ENCODE results near the gene CSPG4. TPM values are rescaled to one million over a fixed set of nuclear protein-coding genes. Genes with fewer than 3 reads are reported as not detected.

CSPG4 gene
- polyA plus RNA-seq, 1 donor (not counting 4 experiments of a cell fraction or from before 2014, with no cell fraction given): 0.67 TPM

DNA sequence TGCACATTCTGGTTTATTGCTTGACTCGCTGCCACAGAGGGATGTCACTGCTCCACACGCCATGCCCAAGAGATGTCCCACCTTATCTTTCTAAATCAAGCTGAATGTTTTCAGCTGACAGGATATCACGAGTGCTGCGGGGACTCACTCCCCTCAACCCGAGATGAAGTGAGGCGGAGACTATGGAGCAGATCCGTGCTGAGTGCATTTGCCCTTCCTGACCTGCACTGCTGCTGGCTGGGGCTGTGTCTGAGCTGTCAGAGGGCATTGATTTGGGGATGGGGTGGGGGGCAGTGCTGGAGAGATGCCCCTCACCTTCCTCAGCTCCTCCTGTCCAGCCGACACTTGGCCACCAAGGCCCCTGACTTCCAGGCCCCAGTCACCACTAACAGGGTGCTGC is 40.5 kb upstream of the CSPG4 start:
- H2AFZ ChIP-seq (ENCODE audit: control insufficient read depth, low read length): no peak overlapping the region
- no peaks in the 10 kb centered on the region for H4K20me1 ChIP-seq (ENCODE audit: control insufficient read depth, extremely low read depth, insufficient read depth, low read length)
- dilution Hi-C loops (cut with MboI; ENCODE audit: extremely low pct_ligation_motif_present, low sequenced_read_pairs): no loop called here
- no peak overlapping the region for H3K27ac ChIP-seq (ENCODE audit: control insufficient read depth, insufficient read depth, low read length)
- TF ChIP-seq, protein P1, sequence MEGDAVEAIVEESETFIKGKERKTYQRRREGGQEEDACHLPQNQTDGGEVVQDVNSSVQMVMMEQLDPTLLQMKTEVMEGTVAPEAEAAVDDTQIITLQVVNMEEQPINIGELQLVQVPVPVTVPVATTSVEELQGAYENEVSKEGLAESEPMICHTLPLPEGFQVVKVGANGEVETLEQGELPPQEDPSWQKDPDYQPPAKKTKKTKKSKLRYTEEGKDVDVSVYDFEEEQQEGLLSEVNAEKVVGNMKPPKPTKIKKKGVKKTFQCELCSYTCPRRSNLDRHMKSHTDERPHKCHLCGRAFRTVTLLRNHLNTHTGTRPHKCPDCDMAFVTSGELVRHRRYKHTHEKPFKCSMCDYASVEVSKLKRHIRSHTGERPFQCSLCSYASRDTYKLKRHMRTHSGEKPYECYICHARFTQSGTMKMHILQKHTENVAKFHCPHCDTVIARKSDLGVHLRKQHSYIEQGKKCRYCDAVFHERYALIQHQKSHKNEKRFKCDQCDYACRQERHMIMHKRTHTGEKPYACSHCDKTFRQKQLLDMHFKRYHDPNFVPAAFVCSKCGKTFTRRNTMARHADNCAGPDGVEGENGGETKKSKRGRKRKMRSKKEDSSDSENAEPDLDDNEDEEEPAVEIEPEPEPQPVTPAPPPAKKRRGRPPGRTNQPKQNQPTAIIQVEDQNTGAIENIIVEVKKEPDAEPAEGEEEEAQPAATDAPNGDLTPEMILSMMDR (optimal IDR thresholded peaks at IDR 0.05 in 1 of 3, IDR thresholded peaks at IDR 0.05 in 1 of 3, conservative IDR thresholded peaks at IDR 0.05 in 1 of 3; ENCODE audit: extremely low read depth in 1 of 3, insufficient read depth in 2 of 3, low read length in 3 of 3): no peak
- no peak for TF ChIP-seq EZH2 (IDR thresholded peaks at IDR 0.05; ENCODE audit: low read length)
- no peak overlapping the region for H3K4me2 ChIP-seq (ENCODE audit: control insufficient read depth, extremely low read depth, insufficient read depth, low read depth, low read length)
- no peaks in the 10 kb centered on the region for H3K79me2 ChIP-seq (ENCODE audit: control insufficient read depth, insufficient read depth, low read length)
- FAIRE-seq (no peak), DNase-seq (ENCODE audit: low read depth, low spot score) (no peak)
- no peak overlapping the region for H3K4me3 ChIP-seq (ENCODE audit: control insufficient read depth in 2 of 3, extremely low read depth in 1 of 3, insufficient read depth in 2 of 3, low read depth in 1 of 3, low read length in 3 of 3)
- H3K36me3 ChIP-seq (ENCODE audit: control insufficient read depth in 2 of 2, extremely low read depth in 1 of 2, insufficient read depth in 2 of 2, low read length in 2 of 2): no peaks in the 10 kb centered on the region
- no peak overlapping the region for H3K9ac ChIP-seq (ENCODE audit: control insufficient read depth, extremely low read depth, insufficient read depth, low read length)
- no peaks in the 10 kb centered on the region for H3K9me3 ChIP-seq (ENCODE audit: control insufficient read depth, low read depth, low read length)
- H3K4me1 ChIP-seq (ENCODE audit: control insufficient read depth, extremely low read depth, insufficient read depth, low read length): peaks cover 2% of the 10 kb centered on the region
- no peaks in the 10 kb centered on the region for H3K9me1 ChIP-seq (ENCODE audit: control insufficient read depth, extremely low read depth, insufficient read depth, low read length)
- H3K27me3 ChIP-seq (ENCODE audit: control insufficient read depth, extremely low read depth, insufficient read depth, low read length): no peaks in the 10 kb centered on the region

DNA sequence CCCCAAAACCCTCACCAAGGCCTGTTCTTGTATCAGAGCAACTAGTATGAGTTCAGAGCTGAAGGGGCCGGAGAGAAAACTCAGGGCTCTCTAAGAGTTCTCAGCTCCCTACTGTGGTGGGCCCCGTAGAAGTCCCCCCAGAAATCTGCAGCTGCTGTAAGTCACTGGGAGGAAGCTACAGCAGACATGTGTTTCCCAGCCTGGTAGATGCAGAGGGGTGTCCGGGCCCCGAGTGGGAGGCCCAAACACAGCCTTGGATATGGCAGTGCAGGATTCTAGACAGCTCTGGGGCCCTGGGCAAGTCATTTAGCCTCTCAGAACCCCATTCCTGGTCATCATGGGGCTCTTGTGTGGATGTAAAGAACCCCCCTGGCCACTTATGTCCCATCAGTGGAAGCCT is 39.2 kb upstream of the CSPG4 start:
- H3K36me3 ChIP-seq (ENCODE audit: control insufficient read depth in 2 of 2, extremely low read depth in 1 of 2, insufficient read depth in 2 of 2, low read length in 2 of 2): no peaks in the 10 kb centered on the region
- no peaks in the 10 kb centered on the region for H3K9me3 ChIP-seq (ENCODE audit: control insufficient read depth, low read depth, low read length)
- TF ChIP-seq, protein P1 (optimal IDR thresholded peaks at IDR 0.05 in 1 of 3, IDR thresholded peaks at IDR 0.05 in 1 of 3, conservative IDR thresholded peaks at IDR 0.05 in 1 of 3; ENCODE audit: extremely low read depth in 1 of 3, insufficient read depth in 2 of 3, low read length in 3 of 3): no peak
- TF ChIP-seq EZH2 (IDR thresholded peaks at IDR 0.05; ENCODE audit: low read length): no peak
- H4K20me1 ChIP-seq (ENCODE audit: control insufficient read depth, extremely low read depth, insufficient read depth, low read length): no peaks in the 10 kb centered on the region
- no peaks in the 10 kb centered on the region for H3K27me3 ChIP-seq (ENCODE audit: control insufficient read depth, extremely low read depth, insufficient read depth, low read length)
- H2AFZ ChIP-seq (ENCODE audit: control insufficient read depth, low read length): no peak overlapping the region
- H3K79me2 ChIP-seq (ENCODE audit: control insufficient read depth, insufficient read depth, low read length): no peaks in the 10 kb centered on the region
- no peak overlapping the region for H3K4me2 ChIP-seq (ENCODE audit: control insufficient read depth, extremely low read depth, insufficient read depth, low read depth, low read length)
- H3K9me1 ChIP-seq (ENCODE audit: control insufficient read depth, extremely low read depth, insufficient read depth, low read length): no peaks in the 10 kb centered on the region
- dilution Hi-C loops (cut with MboI; ENCODE audit: extremely low pct_ligation_motif_present, low sequenced_read_pairs): no loop called here
- H3K4me3 ChIP-seq (ENCODE audit: control insufficient read depth in 2 of 3, extremely low read depth in 1 of 3, insufficient read depth in 2 of 3, low read depth in 1 of 3, low read length in 3 of 3): no peak overlapping the region
- no peak for DNase-seq (ENCODE audit: low read depth, low spot score)
- H3K4me1 ChIP-seq (ENCODE audit: control insufficient read depth, extremely low read depth, insufficient read depth, low read length): no peaks in the 10 kb centered on the region
- no peak overlapping the region for H3K27ac ChIP-seq (ENCODE audit: control insufficient read depth, insufficient read depth, low read length)
- FAIRE-seq: no peak
- no peak overlapping the region for H3K9ac ChIP-seq (ENCODE audit: control insufficient read depth, extremely low read depth, insufficient read depth, low read length)
